Parathyroid adenoma (tissue), 2 donors: ENCODE results near the gene ATP1A4.

ENCODE experiments used
- H2AFZ ChIP-seq: fragments of 300-600 bp; sonication (generic); one replicate; pipeline ENCODE4 v1.7.0; 2017; ENCODE audit warnings: antibody characterized with exemption, mild to moderate bottlenecking
- H3K27ac ChIP-seq: fragments of 300-600 bp; sonication (generic); one replicate; pipeline ENCODE4 v1.7.0; 2017
- H3K27me3 ChIP-seq: fragments of 300-600 bp; sonication (generic); one replicate; pipeline ENCODE4 v1.7.0; 2017; ENCODE audit warnings: low read length; ENCODE audit not compliant: control insufficient read depth, insufficient read depth
- H3K36me3 ChIP-seq: fragments of 300-600 bp; sonication (generic); one replicate; pipeline ENCODE4 v1.7.0; 2017; ENCODE audit warnings: low read length; ENCODE audit not compliant: control insufficient read depth, insufficient read depth
- H3K4me1 ChIP-seq: fragments of 300-600 bp; sonication (generic); one replicate; pipeline ENCODE4 v1.7.0; 2017; ENCODE audit warnings: control low read depth
- H3K4me2 ChIP-seq: fragments of 300-600 bp; sonication (generic); one replicate; pipeline ENCODE4 v1.7.0; 2017; ENCODE audit warnings: low read length
- H3K4me3 ChIP-seq: fragments of 300-600 bp; sonication (generic); one replicate; pipeline ENCODE4 v1.7.0; 2017; ENCODE audit warnings: low read depth, low read length
- H3K79me2 ChIP-seq: fragments of 300-600 bp; sonication (generic); one replicate; pipeline ENCODE4 v1.7.0; 2017; ENCODE audit warnings: control low read depth
- H3K9ac ChIP-seq: fragments of 300-600 bp; sonication (generic); one replicate; pipeline ENCODE4 v1.7.0; 2017; ENCODE audit warnings: mild to moderate bottlenecking
- H3K9me3 ChIP-seq: fragments of 300-600 bp; sonication (generic); one replicate; pipeline ENCODE4 v1.7.0; 2017; ENCODE audit warnings: low read length; ENCODE audit not compliant: control insufficient read depth
- CTCF ChIP-seq: fragments of 300-600 bp; sonication (generic); IDR thresholded peaks from one replicate; pipeline ENCODE4 v1.7.0; 2017; ENCODE audit warnings: antibody characterized with exemption, mild to moderate bottlenecking
- donor health status: primary hyperparathyroidism.

The ATP1A4 gene

GRCh38 chr1:160191756-160192155 is 40.4 kb downstream of the ATP1A4 start:
- Histone ChIP-seq H3K27me3 (no peaks in the 10 kb centered on the region), H3K4me1 (peaks cover 4% of the 10 kb centered on the region), H2AFZ (no peak overlapping the region), H3K79me2 (no peaks in the 10 kb centered on the region), H3K9ac (no peak overlapping the region), H3K36me3 (no peaks in the 10 kb centered on the region), H3K9me3 (no peaks in the 10 kb centered on the region), H3K4me3 (no peak overlapping the region), H3K4me2 (no peak overlapping the region), H3K27ac (no peak overlapping the region)
- no peak for TF ChIP-seq CTCF

DNA sequence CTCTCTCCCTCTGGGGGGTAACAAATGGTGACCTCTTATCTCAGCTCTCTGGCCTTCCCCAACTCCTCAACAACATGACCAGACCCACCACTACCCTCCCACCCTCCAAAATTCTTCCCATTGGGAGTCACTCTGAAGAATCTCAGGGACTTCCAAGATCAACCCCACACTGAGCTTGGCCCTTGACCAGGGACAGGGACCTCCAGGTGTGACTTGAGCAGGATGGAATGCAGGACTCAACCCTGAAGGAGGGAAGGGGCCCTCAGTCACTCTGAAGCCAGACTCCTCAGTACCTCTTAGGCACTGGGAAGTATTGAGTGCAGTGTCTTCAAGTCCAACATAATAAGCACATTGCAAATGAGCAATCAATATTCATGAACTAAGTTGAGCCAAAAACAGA is 40.8 kb downstream of the ATP1A4 start:
- Histone ChIP-seq H3K9ac (no peak overlapping the region), H3K36me3 (no peaks in the 10 kb centered on the region), H3K9me3 (no peaks in the 10 kb centered on the region), H3K4me1 (peaks cover 4% of the 10 kb centered on the region), H3K27me3 (no peaks in the 10 kb centered on the region), H2AFZ (no peak overlapping the region), H3K27ac (no peak overlapping the region), H3K79me2 (no peaks in the 10 kb centered on the region), H3K4me3 (no peak overlapping the region), H3K4me2 (no peak overlapping the region)
- no peak for TF ChIP-seq CTCF

GRCh38 chr1:160193091-160193819 is 41.9 kb downstream of the ATP1A4 start:
- peak; percentile 84 for TF ChIP-seq CTCF
- no peak overlapping the region for H3K27ac ChIP-seq
- peak overlapping the region; percentile 7 for H3K4me2 ChIP-seq
- no peak overlapping the region for H3K4me3 ChIP-seq
- H3K36me3 ChIP-seq, result no peaks in the 10 kb centered on the region
- no peak overlapping the region for H3K9ac ChIP-seq
- H2AFZ ChIP-seq, result peak overlapping the region; percentile 42
- no peaks in the 10 kb centered on the region for H3K79me2 ChIP-seq
- no peaks in the 10 kb centered on the region for H3K9me3 ChIP-seq
- peaks cover 4% of the 10 kb centered on the region for H3K4me1 ChIP-seq
- no peaks in the 10 kb centered on the region for H3K27me3 ChIP-seq

- Histone ChIP-seq H3K27ac (no peak overlapping the region), H3K9me3 (no peaks in the 10 kb centered on the region), H2AFZ (no peak overlapping the region), H3K4me1 (peaks cover 4% of the 10 kb centered on the region), H3K4me2 (no peak overlapping the region), H3K9ac (no peak overlapping the region), H3K79me2 (no peaks in the 10 kb centered on the region), H3K4me3 (no peak overlapping the region), H3K27me3 (no peaks in the 10 kb centered on the region), H3K36me3 (no peaks in the 10 kb centered on the region)
- no peak for TF ChIP-seq CTCF
Measured at GRCh38 chr1:160193832-160194736, 42.7 kb downstream of the ATP1A4 start.
